SK-N-DZ (cell line): ENCODE measurements around the gene OR2Y1. TPM values are rescaled to one million over a fixed set of nuclear protein-coding genes. Genes with fewer than 3 reads are reported as not detected.
"Not testable (repeated sequence)": the region's sequence is repeated elsewhere in the genome, so short reads cannot be mapped to it uniquely, and the experiment has no call there.

Experiments used
- DNase-seq: peaks from one replicate; pipeline ENCODE4 v3.0.0-alpha.2; 2015; ENCODE audit warnings: low spot score
- polyA plus RNA-seq, 2 experiments: library from polyadenylated mRNA; depleted of rRNA; stranded (reverse); fragments of >200 nt; gene quantifications; 2 replicates each; pipeline ENCODE4 v1.2.3, GENCODE V29; 2014

The OR2Y1 gene, protein sequence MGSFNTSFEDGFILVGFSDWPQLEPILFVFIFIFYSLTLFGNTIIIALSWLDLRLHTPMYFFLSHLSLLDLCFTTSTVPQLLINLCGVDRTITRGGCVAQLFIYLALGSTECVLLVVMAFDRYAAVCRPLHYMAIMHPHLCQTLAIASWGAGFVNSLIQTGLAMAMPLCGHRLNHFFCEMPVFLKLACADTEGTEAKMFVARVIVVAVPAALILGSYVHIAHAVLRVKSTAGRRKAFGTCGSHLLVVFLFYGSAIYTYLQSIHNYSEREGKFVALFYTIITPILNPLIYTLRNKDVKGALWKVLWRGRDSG
- not detected in 2 replicates for polyA plus RNA-seq (2014; cell fraction: cytosol; rRNA removed)
- polyA plus RNA-seq (2014; cell fraction: nucleus; rRNA removed): not detected in 2 replicates

DNA sequence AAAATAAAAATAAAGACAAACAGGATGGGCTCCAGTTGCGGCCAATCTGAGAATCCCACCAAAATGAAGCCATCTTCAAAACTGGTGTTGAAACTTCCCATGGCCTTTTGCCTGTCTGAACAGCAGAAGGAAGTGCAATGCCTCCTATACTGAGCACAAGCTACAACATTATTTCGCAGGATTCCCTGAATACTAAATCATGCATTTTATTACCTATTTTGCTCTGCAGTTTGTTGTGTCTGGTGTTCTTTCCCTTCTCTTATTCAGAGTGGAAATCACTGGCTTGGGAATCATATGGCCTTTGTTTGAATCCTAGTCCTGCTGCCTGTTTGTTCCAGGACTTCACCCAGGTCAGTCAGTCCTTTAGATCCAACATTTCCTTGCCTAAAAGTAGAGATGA, at the start of gene OR2Y1:
OR2Y1 (minus strand) TSS at position 101 of the 400 bp plus-strand sequence; CDS start at position 101, 0 bp downstream.
- DNase-seq: no peak

- not testable (repeated sequence) for DNase-seq
These were observed 49.0 kb upstream of the OR2Y1 start for GRCh38 chr5:180788651-180789410.

DNA sequence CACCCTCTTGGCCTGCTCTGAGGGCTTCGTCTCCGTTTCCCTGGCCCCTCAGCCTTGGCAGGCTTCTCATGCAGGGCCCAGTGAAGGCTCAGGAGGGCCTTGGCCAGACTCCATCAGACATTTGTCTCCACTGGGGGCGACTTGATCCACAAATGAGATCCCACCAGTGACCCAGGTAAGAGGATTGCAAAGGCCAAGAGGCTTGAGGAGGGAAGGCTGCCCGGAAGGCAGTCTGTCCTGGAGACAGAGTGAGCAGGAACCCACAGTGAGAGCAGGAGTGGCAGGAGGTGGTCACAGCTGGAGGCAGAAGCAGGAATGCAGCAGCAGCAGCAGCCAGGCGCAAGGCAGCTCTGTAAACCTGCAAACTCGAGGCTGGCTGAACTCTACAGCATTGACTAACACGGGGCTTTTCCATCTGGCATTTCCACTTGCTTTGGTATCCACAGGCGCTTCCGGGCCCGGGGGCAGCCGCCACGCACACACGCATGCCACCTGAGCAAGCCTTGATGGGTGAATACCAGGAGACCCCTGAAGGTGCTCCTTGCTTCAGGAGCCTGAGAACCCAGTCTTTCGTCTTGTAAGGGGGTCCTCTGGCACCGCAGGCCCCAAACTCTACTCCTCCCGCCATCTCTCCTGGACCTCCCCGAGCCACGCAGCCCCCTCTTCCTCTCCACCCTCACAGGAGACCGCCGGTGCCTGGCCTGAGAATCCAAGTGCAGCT, 48.0 kb upstream of the OR2Y1 start:
- no peak for DNase-seq

DNA sequence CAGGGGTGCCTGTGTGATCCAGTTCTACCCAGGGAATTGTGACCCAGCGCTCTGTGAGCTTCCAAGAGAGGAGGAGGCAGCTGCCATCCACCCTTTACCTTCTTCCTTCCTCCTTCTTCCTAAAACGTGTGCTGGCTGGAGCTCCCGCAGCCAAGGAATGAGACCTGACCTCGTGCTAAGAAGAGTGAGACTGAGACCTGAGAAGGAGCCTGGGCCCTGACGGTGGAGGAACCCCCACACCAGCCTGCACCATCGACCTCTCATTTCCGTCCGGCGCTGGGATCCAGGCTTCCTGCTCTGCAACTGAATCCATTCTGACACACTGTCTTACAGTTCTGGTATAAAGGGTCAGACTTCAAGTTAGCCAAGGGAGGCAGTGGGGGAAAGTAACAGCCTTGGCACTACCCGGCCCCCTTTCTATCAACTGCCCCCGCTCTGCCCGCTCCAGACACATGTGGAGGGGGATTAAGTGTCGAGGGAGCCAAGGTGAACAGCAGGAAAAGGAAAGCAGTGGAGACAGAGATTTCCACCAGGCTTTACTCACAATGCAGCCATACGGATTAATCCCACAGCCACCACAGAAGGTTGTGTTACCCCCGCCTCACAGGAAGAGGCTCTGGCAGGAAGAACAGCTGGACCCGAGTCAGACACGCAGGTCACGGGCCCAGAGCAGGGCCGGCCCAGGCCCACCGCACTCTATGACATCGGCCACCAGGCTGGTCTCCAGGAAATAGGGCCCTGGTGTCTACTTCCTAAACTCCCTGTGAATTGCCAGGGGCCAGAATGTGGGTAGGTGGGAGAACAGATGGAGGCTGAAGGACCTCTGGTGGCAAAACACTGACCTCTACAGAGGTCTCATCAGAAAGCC, 46.9 kb upstream of the OR2Y1 start:
- no peak for DNase-seq

DNA sequence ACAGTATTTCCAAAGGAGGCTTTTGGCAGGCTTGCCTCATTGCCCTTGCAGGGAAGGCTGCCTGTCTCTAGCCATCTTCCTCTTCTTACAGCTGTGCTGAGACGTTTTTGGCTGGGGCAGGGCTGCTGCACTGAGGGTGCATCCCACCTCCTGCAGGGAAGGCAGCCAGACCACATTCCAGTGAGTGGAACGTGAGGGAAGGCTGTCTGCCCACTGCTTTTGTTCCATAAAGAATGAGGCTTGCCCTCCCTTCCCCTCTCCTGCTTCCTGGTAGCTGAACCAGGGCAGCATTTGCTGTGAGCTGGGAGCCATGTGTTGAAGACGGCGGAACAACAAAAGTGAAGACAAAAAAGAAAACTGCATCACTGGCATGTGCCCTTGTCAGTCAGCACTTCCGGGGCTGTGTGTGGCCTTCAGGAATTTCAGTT, 46.0 kb upstream of the OR2Y1 start:
- no peak for DNase-seq

- DNase-seq: no peak
These were observed 45.4 kb upstream of the OR2Y1 start for GRCh38 chr5:180785121-180785781.

DNA sequence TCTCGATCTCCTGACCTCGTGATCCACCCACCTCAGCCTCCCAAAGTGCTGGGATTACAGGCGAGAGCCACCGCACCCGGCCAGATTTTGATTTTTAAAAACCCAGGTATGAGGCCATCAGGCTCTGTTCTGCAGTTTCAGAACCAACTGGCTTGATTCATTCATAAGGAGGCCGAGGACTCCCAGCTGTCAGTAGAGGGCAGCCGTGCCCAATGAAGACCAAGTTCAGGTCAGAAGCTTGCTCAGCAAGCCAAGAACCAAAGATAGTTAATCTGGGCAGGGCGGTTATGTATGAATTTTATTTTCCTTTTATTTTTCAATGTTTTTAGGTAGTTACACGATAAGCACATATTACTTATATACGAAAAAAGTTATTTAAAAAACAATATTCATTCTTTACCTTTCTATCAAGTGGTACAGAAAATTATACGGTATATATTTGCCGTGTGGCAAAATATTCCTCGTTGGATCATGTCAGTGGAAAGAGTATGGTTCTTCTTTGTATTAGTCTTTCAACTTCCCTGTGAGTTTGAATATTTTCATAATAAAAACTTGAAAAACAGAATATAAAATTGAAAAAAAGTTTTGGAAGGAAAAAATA, 44.7 kb upstream of the OR2Y1 start:
- DNase-seq: peak; percentile 70

DNA sequence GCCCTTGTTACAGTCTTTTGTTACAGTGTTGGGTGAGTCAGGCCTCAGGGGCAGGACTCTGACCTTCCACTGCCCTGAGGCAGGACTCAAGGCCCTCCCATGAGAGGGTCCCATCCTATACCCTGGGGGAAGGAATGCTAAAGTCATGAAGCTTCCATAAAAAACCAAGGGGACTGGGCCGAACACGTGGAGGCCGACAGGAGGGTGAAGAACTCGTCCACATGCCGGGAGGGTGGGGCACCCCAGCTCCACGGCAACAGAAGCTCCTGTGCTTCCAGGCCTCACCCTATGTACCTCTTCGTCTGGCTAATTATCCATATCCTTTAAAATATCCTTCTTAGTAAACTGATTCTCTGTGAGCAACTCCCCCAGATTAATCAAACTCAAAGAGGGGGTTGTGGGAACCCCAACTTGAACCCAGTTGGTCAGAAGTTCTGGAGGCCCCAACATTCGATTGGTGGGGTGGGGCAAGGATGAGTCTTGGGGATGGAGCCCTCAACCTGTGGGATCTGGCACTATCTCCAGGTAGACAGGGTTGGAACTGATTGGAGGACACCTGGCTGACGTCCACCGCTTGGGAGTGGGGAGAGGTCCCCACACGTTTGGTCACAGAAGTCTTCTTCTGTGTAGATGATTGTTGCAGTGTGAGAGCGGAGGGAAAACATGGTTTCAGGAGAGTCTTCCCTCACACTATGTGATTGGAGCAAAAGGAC, 43.6 kb upstream of the OR2Y1 start:
- no peak for DNase-seq

DNA sequence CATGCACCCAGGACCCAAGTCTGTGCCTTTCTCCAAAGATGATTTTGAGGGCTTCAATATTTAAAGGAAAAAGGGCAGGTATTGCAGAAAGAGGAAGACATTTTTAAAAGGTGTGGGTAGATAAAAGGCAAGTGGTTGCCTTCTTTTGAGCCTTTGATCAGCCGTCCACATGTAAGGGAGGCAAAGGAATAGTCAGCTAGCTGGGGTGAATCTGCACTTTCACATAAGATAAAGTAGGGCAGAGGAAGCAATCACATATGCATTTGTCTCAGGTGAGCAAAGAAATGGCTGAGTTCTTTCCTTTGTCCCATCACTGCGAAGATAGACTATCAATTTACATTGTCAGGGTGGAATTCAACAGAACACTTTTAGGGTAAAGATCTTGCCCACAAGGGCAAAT, 42.9 kb upstream of the OR2Y1 start:
- no peak for DNase-seq

DNA sequence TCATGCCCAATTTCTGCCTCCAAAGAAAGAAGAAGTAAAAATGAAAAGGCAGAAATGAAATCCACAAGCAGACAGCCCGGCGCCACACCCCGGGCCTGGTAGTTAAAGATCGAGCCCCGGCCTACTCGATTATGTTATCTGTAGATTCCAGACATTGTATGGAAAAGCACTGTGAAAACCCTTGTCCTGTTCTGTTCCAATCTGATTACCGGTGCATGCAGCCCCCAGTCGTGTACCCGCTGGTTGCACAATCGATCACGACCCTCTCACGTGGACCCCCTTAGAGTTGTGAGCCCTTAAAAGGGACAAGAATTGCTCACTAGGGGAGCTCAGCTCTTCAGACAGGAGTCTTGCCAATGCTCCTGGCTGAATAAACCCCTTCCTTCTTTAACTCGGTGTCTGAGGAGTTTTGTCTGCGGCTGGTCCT, 42.1 kb upstream of the OR2Y1 start:
- not testable (repeated sequence) for DNase-seq

DNA sequence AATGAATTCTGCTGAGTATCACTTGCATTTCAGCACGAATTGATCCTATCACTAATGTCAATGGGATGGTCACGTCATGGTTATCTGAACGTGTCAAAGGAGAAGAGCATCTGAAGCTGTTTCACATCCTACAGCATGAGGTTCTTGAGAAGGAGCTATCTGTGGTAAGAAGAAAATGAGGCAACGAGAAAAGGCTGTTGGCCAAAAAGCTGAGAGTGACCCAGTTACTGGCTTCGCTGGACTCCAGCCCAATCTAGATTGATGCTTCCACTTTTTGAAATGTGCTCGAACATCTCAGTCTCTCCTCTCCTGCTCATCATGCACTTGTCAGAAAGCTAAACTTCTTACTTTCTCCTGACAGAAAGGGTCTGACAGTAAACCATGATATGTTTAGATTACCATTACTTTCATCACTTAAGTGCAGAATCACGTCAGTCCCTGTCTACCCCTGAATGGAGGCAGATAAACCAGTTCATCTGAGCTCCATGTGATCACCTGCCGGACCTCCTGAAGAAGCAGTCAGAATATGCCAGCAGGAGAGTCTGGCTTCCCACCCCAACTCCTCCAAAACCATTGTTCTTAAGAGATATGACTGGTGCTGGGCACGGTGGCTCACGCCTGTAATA, 40.2 kb upstream of the OR2Y1 start:
- no peak for DNase-seq

- DNase-seq: no peak
These were observed 37.6 kb upstream of the OR2Y1 start for GRCh38 chr5:180777475-180777874.

- no peak for DNase-seq
These were observed 36.5 kb upstream of the OR2Y1 start for GRCh38 chr5:180776376-180776775.

- DNase-seq: no peak
These were observed 35.8 kb upstream of the OR2Y1 start for GRCh38 chr5:180775624-180776023.

DNA sequence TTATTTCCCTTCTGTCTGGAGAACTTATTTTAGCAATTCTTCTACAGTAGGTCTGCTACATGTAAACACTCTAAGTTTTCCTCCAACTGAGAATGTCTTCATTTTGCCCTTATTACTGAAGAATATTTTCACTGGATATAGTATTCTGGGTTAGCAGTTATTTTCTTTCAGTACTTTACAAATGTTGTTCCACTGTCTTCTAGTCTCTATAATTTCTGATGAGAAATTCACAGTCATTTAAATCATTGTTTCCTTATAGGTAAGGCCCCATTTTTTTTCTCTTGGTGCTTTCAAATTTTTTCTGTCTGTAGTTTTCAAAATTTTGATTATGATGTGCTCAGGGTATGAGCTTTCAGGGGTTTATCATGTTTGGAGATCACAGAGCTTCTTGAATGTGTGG, 32.0 kb upstream of the OR2Y1 start:
- DNase-seq: no peak

GRCh38 chr5:180769821-180770220, 30.0 kb upstream of the OR2Y1 start:
- no peak for DNase-seq

DNA sequence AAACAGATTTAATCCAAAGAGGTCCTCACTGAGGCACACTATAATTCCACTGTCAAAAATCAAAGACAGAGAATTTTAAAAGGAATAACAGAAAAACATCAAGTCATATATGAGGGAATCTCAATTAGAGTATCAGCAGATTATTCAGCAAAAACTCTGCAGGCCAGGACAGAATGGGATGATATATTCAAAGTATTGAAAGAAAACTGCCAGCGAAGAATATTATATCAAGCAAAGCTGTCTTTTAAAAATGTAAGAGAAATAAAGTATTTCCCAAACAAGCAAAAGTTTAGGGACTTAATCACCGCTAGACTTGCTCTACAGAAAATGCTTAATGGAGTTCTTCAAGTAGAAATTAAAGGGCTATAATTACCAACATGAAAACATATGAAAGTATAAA, 15.7 kb upstream of the OR2Y1 start:
- DNase-seq: no peak

DNA sequence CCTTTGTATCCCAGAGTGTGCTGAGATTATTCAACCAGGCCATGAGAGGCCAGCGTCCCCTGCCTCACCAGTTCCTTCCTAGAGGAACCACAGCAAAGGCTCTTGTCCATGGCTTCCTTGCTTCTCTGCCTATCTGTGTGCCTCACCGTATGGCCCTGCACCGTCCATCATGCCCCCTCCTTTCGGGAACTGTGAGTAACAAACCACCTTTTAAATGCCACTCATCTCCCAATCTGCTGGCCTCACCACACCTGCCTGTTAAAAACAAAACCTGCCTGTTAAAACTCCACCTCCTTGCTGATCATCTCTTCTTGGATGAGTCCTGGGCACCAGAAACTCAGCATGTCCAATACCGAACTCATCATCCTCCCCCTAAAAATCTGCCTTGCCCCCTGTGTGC, 4.4 kb upstream of the OR2Y1 start:
- DNase-seq: no peak

- DNase-seq: no peak
These were observed 2.9 kb upstream of the OR2Y1 start for GRCh38 chr5:180742727-180743126.
